Measurements from ENCODE around the gene HOXA7.

The HOXA7 gene

GRCh38 chr7:27188386-27189294 is 32.2 kb upstream of the HOXA7 start:
- H3K4me3 ChIP-seq (replicated peaks; ENCODE audit: low read depth, low read length): peak overlapping the region; percentile 83
- no peak for DNase-seq (ENCODE audit: extremely low read depth, low read depth)
- TF ChIP-seq CTCF (IDR thresholded peaks at IDR 0.05; ENCODE audit: low read depth, low read length, missing control alignments): no peak

- peak overlapping the region; percentile 83 for H3K4me3 ChIP-seq (replicated peaks; ENCODE audit: low read depth, low read length)
- DNase-seq (ENCODE audit: extremely low read depth, low read depth): no peak
- TF ChIP-seq CTCF (IDR thresholded peaks at IDR 0.05; ENCODE audit: low read depth, low read length, missing control alignments): no peak
Measured at GRCh38 chr7:27187475-27188385, 31.3 kb upstream of the HOXA7 start.

GRCh38 chr7:27186668-27187474 is 30.4 kb upstream of the HOXA7 start:
- no peak for DNase-seq (ENCODE audit: extremely low read depth, low read depth)
- TF ChIP-seq CTCF (IDR thresholded peaks at IDR 0.05; ENCODE audit: low read depth, low read length, missing control alignments): no peak
- H3K4me3 ChIP-seq (replicated peaks; ENCODE audit: low read depth, low read length): peak overlapping the region; percentile 83

GRCh38 chr7:27185854-27186667 is 29.6 kb upstream of the HOXA7 start:
- H3K4me3 ChIP-seq (replicated peaks; ENCODE audit: low read depth, low read length): peak overlapping the region; percentile 83
- no peak for DNase-seq (ENCODE audit: extremely low read depth, low read depth)
- no peak for TF ChIP-seq CTCF (IDR thresholded peaks at IDR 0.05; ENCODE audit: low read depth, low read length, missing control alignments)

- TF ChIP-seq CTCF (IDR thresholded peaks at IDR 0.05; ENCODE audit: low read depth, low read length, missing control alignments): no peak
- peak within 1 kb of the TSS; percentile 83 for H3K4me3 ChIP-seq (replicated peaks; ENCODE audit: low read depth, low read length)
- peak; percentile 98 for DNase-seq (ENCODE audit: extremely low read depth, low read depth)
Measured at GRCh38 chr7:27185013-27185853, 28.8 kb upstream of the HOXA7 start, which contains the start of gene HOXA11. HOXA11 (minus strand) TSS chr7:27185232; CDS start chr7:27185144, 88 bp downstream.
